Caco-2 (cell line): ENCODE results near the gene DPP4. TPM values are rescaled to one million over a fixed set of nuclear protein-coding genes. Genes with fewer than 3 reads are reported as not detected.

Experiments used
- BruUV-seq: library from RNA; stranded (reverse); fragments of 400-500 nt; replicated peaks from 2 replicates; lab custom pipeline; 2021; lab: Mats Ljungman, UMichigan
- CTCF ChIA-PET: fragments of 300-600 bp; sonication (Branson Sonifier 250); formaldehyde crosslinking; loops from one replicate; lab custom pipeline; 2022; ENCODE audit warnings: antibody characterized with exemption; lab: Charles Lee
- POLR2A ChIA-PET: fragments of 300-600 bp; sonication (Branson Sonifier 250); formaldehyde crosslinking; loops from one replicate; lab custom pipeline; 2022; ENCODE audit warnings: antibody characterized with exemption; lab: Charles Lee
- DNase-seq, 2 experiments: peaks; one replicate each; pipeline versions ENCODE4 v3.0.0 to v3.0.0-alpha.2; 2020 to 2022
- H3K27me3 ChIP-seq: replicated peaks from 2 replicates; pipeline ENCODE4 v1.6.0; 2011; ENCODE audit warnings: low read length; ENCODE audit not compliant: control insufficient read depth, insufficient read depth
- H3K36me3 ChIP-seq: 2 replicates; pipeline ENCODE4 v1.5.1; 2011; ENCODE audit warnings: low read length; ENCODE audit not compliant: control insufficient read depth, insufficient read depth
- H3K4me1 ChIP-seq: fragments of 250-450 bp; sonication (Bioruptor Pico); 2 replicates; pipeline ENCODE4 v1.5.1; 2020; ENCODE audit warnings: mild to moderate bottlenecking
- H3K4me3 ChIP-seq: 2 replicates; pipeline ENCODE4 v1.5.1; 2011; ENCODE audit warnings: low read depth, mild to moderate bottlenecking, control low read depth, low read length
- H3K9me3 ChIP-seq: fragments of 250-450 bp; sonication (Bioruptor Pico); 2 replicates; pipeline ENCODE4 v1.5.1; 2020; ENCODE audit warnings: mild to moderate bottlenecking, moderate library complexity
- H3K27ac Mint-ChIP-seq: one replicate; pipeline ENCODE4 v1.8.0; 2022; ENCODE audit warnings: mixed read lengths; ENCODE audit not compliant: unreplicated experiment
- H3K27me3 Mint-ChIP-seq: one replicate; pipeline ENCODE4 v1.8.0; 2022; ENCODE audit warnings: mixed read lengths; ENCODE audit not compliant: insufficient read depth, unreplicated experiment
- H3K36me3 Mint-ChIP-seq: one replicate; pipeline ENCODE4 v1.8.0; 2022; ENCODE audit warnings: mild to moderate bottlenecking, mixed read lengths; ENCODE audit not compliant: insufficient read depth, unreplicated experiment
- H3K4me1 Mint-ChIP-seq: one replicate; pipeline ENCODE4 v1.8.0; 2022; ENCODE audit warnings: low read depth, mixed read lengths; ENCODE audit not compliant: unreplicated experiment
- H3K4me3 Mint-ChIP-seq: one replicate; pipeline ENCODE4 v1.8.0; 2022; ENCODE audit warnings: mild to moderate bottlenecking, moderate library complexity, mixed read lengths; ENCODE audit not compliant: unreplicated experiment
- H3K9me3 Mint-ChIP-seq: one replicate; pipeline ENCODE4 v1.8.0; 2022; ENCODE audit warnings: mixed read lengths; ENCODE audit not compliant: unreplicated experiment
- intact Hi-C: fragments of 100-400 bp; cut with micrococcal nuclease; formaldehyde crosslinking; loops from one replicate; pipeline ENCODE4 v1.10.0; 2022; ENCODE audit not compliant: unreplicated experiment
- total RNA-seq: library from RNA; stranded (reverse); gene quantifications from 2 replicates; pipeline ENCODE4 v1.2.3, GENCODE V29; 2022
- TF ChIP-seq, protein P1 (sequence below), 2 experiments: fragments of 200-600 bp in 1 of 2; IDR thresholded peaks; 1 replicate in 1 of 2; 2 replicates in 1 of 2; pipeline versions ENCODE4 v1.5.1 to v1.8.0; 2011 to 2022; ENCODE audit warnings: antibody characterized with exemption in 1 of 2, control low read depth in 1 of 2, inconsistent platforms in 1 of 2, low read depth in 1 of 2, low read length in 1 of 2, mild to moderate bottlenecking in 1 of 2, moderate library complexity in 1 of 2; ENCODE audit not compliant: insufficient read depth in 1 of 2, severe bottlenecking in 1 of 2, unreplicated experiment in 1 of 2

The DPP4 gene
- total RNA-seq, 1 experiment from 2014 or later = 190 TPM

DNA sequence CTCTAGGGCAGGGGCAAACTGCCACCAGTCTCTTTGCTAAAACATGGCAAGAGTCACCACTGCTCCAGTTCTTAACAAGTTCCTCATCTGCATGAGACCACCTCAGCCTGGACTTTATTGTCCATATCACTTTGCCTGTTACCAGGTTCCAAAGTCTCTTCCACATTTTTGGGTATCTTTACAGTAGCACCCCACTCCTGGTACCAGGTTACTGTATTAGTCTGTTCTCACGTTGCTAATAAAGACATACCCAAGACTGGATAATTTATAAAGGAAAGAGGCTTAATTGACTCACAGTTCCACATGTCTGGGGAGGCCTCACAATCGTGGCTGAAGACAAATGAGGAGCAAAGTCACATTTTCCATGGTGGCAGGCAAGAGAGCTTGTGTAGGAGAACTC, 5.5 kb upstream of the DPP4 start:
- BruUV-seq = no TSS peak
- H3K4me3 ChIP-seq = no peak overlapping the region
- POLR2A ChIA-PET = no interaction called here

DNA sequence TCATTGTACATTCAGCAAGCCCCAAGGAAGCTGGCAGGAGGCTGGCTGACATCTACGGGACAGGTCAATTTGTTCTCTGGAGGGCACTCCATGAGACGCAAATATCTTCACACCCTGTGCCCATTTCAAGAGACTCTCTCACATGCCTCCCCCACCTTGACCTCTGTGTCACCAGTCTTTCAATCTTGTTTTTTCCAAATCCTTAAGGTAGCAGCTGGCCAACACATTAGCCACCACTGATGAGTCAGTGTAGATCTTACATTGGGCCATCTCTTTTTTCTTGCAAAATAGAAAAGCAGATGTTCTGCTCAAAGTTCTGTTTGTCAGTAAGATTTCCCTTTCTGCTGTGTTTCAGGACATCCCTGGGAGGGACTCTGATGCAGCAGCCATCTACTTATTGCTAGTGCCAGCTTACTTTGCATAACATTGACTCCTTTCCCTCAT, 1.7 kb upstream of the DPP4 start:
- peaks cover 32% of the 10 kb centered on the region for H3K4me1 Mint-ChIP-seq
- H3K27ac Mint-ChIP-seq = peak overlapping the region; percentile 54
- ChIA-PET POLR2A (no interaction called here), CTCF (no interaction called here)
- H3K36me3 Mint-ChIP-seq = peaks cover 13% of the 10 kb centered on the region
- no peaks in the 10 kb centered on the region for H3K9me3 Mint-ChIP-seq
- intact Hi-C loops = loop anchor here (1.0 kb wide), 1 partner anchor 49 kb away; no protein-coding TSS in a partner anchor
- Histone ChIP-seq H3K36me3 (no peaks in the 10 kb centered on the region), H3K9me3 (peaks cover 19% of the 10 kb centered on the region), H3K27me3 (no peaks in the 10 kb centered on the region), H3K4me1 (peaks cover 38% of the 10 kb centered on the region), H3K4me3 (no peak overlapping the region)
- H3K27me3 Mint-ChIP-seq = no peaks in the 10 kb centered on the region
- TF ChIP-seq, protein P1, sequence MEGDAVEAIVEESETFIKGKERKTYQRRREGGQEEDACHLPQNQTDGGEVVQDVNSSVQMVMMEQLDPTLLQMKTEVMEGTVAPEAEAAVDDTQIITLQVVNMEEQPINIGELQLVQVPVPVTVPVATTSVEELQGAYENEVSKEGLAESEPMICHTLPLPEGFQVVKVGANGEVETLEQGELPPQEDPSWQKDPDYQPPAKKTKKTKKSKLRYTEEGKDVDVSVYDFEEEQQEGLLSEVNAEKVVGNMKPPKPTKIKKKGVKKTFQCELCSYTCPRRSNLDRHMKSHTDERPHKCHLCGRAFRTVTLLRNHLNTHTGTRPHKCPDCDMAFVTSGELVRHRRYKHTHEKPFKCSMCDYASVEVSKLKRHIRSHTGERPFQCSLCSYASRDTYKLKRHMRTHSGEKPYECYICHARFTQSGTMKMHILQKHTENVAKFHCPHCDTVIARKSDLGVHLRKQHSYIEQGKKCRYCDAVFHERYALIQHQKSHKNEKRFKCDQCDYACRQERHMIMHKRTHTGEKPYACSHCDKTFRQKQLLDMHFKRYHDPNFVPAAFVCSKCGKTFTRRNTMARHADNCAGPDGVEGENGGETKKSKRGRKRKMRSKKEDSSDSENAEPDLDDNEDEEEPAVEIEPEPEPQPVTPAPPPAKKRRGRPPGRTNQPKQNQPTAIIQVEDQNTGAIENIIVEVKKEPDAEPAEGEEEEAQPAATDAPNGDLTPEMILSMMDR (IDR thresholded peaks at IDR 0.05; ENCODE audit: insufficient read depth in 1 of 2, low read depth in 1 of 2, low read length in 1 of 2, severe bottlenecking in 1 of 2, unreplicated experiment in 1 of 2) = no peak
- no peak for DNase-seq
- H3K4me3 Mint-ChIP-seq = peak overlapping the region; percentile 87
- no TSS peak for BruUV-seq

More for the DNA sequence above, 5.5 kb upstream of the DPP4 start:
- TF ChIP-seq, protein P1 (IDR thresholded peaks at IDR 0.05; ENCODE audit: insufficient read depth in 1 of 2, low read depth in 1 of 2, low read length in 1 of 2, severe bottlenecking in 1 of 2, unreplicated experiment in 1 of 2) = no peak
- Mint-ChIP-seq H3K4me3 (no peak overlapping the region), H3K27me3 (no peaks in the 10 kb centered on the region), H3K4me1 (peaks cover 23% of the 10 kb centered on the region), H3K9me3 (no peaks in the 10 kb centered on the region), H3K36me3 (no peaks in the 10 kb centered on the region), H3K27ac (no peak overlapping the region)
- CTCF ChIA-PET = no interaction called here
- peaks cover 22% of the 10 kb centered on the region for H3K9me3 ChIP-seq
- intact Hi-C loops = no loop called here
- DNase-seq = no peak
- no peaks in the 10 kb centered on the region for H3K27me3 ChIP-seq
- no peaks in the 10 kb centered on the region for H3K36me3 ChIP-seq
- peaks cover 25% of the 10 kb centered on the region for H3K4me1 ChIP-seq

DNA sequence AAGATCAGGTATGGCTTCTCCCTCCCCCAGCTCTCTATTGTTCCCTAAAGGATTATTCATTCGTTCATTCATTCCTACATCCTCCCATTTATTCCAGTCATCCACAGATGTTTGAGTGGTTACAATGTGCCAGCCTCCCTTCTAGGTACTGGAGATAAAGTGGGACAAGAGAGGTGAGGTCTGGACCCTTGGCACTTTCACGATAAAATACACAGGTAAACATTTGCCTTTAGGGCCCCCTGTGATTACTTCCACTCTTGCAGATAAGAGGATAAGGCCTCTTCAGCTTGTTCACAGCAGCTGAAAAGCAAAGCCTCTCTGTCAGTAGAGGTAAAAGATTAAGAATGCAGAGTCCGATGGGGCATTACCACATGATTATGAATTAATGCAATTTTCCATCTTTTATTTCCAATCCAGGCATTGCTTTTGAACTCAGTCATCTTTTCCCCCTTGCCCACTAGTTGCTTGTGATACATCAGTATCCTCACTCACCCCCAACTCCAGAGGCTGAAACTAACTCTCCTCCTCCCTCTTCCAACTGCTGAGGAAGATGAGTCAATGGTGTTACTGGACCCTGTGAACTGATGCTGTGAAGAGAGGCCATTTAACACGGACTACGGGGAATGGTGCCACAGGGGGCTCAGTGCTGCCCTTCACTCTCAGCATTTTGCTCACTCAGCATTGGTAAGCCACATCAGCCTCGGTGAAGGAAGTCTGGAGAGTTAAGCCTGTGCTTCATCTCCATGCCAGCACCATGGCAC, 1.1 kb upstream of the DPP4 start:
- H3K4me3 ChIP-seq = peak overlapping the region; percentile 95; the same call in 1 of the 2 replicates
- Mint-ChIP-seq H3K27me3 (no peaks in the 10 kb centered on the region), H3K4me3 (peak overlapping the region; percentile 87), H3K36me3 (peaks cover 19% of the 10 kb centered on the region), H3K9me3 (no peaks in the 10 kb centered on the region), H3K4me1 (peaks cover 38% of the 10 kb centered on the region), H3K27ac (peak overlapping the region; percentile 54)
- POLR2A ChIA-PET = interaction anchor here (1.9 kb wide), 1 partner anchor 9 kb away, joined by 8 read pairs; no protein-coding TSS in a partner anchor
- no peaks in the 10 kb centered on the region for H3K36me3 ChIP-seq
- no peaks in the 10 kb centered on the region for H3K27me3 ChIP-seq
- BruUV-seq = no TSS peak
- DNase-seq = peak in 1 of 2 experiments; percentile 47
- peaks cover 16% of the 10 kb centered on the region for H3K9me3 ChIP-seq
- H3K4me1 ChIP-seq = peaks cover 44% of the 10 kb centered on the region
- CTCF ChIA-PET = no interaction called here
- TF ChIP-seq, protein P1 (IDR thresholded peaks at IDR 0.05; ENCODE audit: insufficient read depth in 1 of 2, low read depth in 1 of 2, low read length in 1 of 2, severe bottlenecking in 1 of 2, unreplicated experiment in 1 of 2) = no peak
- intact Hi-C loops = loop anchor here (1.0 kb wide), 5 partner anchors 9 to 49 kb away; no protein-coding TSS in a partner anchor
